Bronchial epithelial cell (primary cell): ENCODE data around the gene CEP19. TPM values are rescaled to one million over a fixed set of nuclear protein-coding genes. Genes with fewer than 3 reads are reported as not detected.
A peak's percentile ranks its signal among the peaks of the same experiment; 100 is the strongest.
"Not testable (repeated sequence)": the region's sequence is repeated elsewhere in the genome, so short reads cannot be mapped to it uniquely, and the experiment has no call there.

Source experiments
- DNase-seq: peaks from one replicate; pipeline ENCODE4 v3.0.0-alpha.2; 2010; ENCODE audit warnings: low read depth
- FAIRE-seq: peaks from 2 replicates; lab custom pipeline; 2011; peaks lifted over from hg19 to GRCh38; lab: Jason Lieb, UNC
- H3K27me3 ChIP-seq: 2 replicates; pipeline ENCODE4 v1.5.1; 2011; ENCODE audit warnings: low read length; ENCODE audit not compliant: control insufficient read depth, insufficient read depth
- H3K36me3 ChIP-seq: 2 replicates; pipeline ENCODE4 v1.5.1; 2011; ENCODE audit warnings: low read length; ENCODE audit not compliant: control insufficient read depth, insufficient read depth
- H3K4me3 ChIP-seq: 2 replicates; pipeline ENCODE4 v1.5.1; 2011; ENCODE audit warnings: mild to moderate bottlenecking, low read depth, low read length, control low read depth
- CTCF ChIP-seq: IDR thresholded peaks from 2 replicates; pipeline ENCODE4 v1.5.1; 2011; ENCODE audit warnings: mild to moderate bottlenecking, moderate library complexity, low read length, control low read depth, inconsistent platforms; ENCODE audit not compliant: insufficient read depth, severe bottlenecking
- total RNA-seq: library from RNA; depleted of rRNA; stranded (reverse); fragments of >200 nt; gene quantifications from 2 replicates; pipeline ENCODE4 v1.2.1, GENCODE V29; 2014

The CEP19 gene
- total RNA-seq, 1 donor from 2014 or later = 1.3 TPM

- Histone ChIP-seq H3K4me3 (no peak overlapping the region), H3K36me3 (no peaks in the 10 kb centered on the region), H3K27me3 (no peaks in the 10 kb centered on the region)
- no peak for TF ChIP-seq CTCF
- DNase-seq (no peak), FAIRE-seq (no peak)
These were observed 24.8 kb upstream of the CEP19 start for GRCh38 chr3:196736670-196737374.

GRCh38 chr3:196735751-196736150 lies 23.7 kb upstream of the CEP19 start:
- H3K36me3 ChIP-seq = no peaks in the 10 kb centered on the region
- H3K27me3 ChIP-seq = no peaks in the 10 kb centered on the region
- DNase-seq = no peak
- TF ChIP-seq CTCF = no peak
- H3K4me3 ChIP-seq = no peak overlapping the region
- no peak for FAIRE-seq

GRCh38 chr3:196726788-196727675 lies 15.0 kb upstream of the CEP19 start:
- DNase-seq (peak; percentile 73), FAIRE-seq (no peak)
- Histone ChIP-seq H3K4me3 (no peak overlapping the region), H3K36me3 (no peaks in the 10 kb centered on the region), H3K27me3 (no peaks in the 10 kb centered on the region)
- no peak for TF ChIP-seq CTCF

- no peak for TF ChIP-seq CTCF
- DNase-seq (no peak), FAIRE-seq (no peak)
- Histone ChIP-seq H3K36me3 (no peaks in the 10 kb centered on the region), H3K27me3 (no peaks in the 10 kb centered on the region), H3K4me3 (no peak overlapping the region)
These were observed 9.0 kb upstream of the CEP19 start for GRCh38 chr3:196721097-196721496.

- not testable (repeated sequence) for H3K4me3 ChIP-seq, DNase-seq, H3K36me3 ChIP-seq, FAIRE-seq, H3K27me3 ChIP-seq
These were observed 5.1 kb upstream of the CEP19 start for GRCh38 chr3:196717162-196717561.

- H3K27me3 ChIP-seq = no peaks in the 10 kb centered on the region
- peak overlapping the region; percentile 69 for H3K4me3 ChIP-seq
- no peak for FAIRE-seq
- TF ChIP-seq CTCF = no peak
- peak; percentile 32 for DNase-seq
- no peaks in the 10 kb centered on the region for H3K36me3 ChIP-seq
These were observed 714 bp upstream of the CEP19 start for GRCh38 chr3:196712514-196713413.
